ENCODE results near the gene NT5C2. TPM values are rescaled to one million over a fixed set of nuclear protein-coding genes. Genes with fewer than 3 reads are reported as not detected.
"Not testable (repeated sequence)": the region's sequence is repeated elsewhere in the genome, so short reads cannot be mapped to it uniquely, and the experiment has no call there.

The NT5C2 gene
- total RNA-seq, 2 donors from 2014 or later = 49.3 to 55.9 TPM

DNA sequence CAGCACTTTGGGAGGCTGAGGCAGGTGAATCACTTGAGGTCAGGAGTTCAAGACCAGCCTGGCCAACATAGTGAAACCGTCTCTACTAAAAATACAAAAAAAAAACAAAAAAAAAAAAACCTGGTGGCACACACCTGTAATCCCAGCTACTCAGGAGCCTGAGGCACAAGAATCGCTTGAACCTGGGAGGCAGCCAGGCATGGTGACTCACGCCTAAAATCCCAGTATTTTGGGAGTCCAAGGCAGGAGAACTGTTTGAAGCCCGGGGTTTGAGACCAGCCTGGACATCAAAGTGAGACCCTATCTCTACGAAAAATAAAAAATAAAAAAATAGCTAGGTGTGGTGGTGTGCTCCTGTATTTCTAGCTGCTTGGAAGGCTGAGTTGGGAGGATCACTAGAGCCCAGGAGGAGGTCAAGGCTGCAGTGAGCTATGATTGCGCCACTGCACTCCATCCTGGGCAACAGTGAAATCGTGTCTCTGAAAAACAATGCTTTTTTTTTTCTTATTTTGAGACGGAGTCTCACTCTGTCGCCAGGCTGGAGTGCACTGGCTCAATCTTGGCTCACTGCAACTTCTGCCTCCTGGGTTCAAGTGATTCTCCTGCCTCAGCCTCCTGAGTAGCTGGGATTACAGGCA lies 29.2 kb downstream of the NT5C2 start:
- H3K27me3 Mint-ChIP-seq; H3K4me1 Mint-ChIP-seq; H3K4me3 Mint-ChIP-seq; ATAC-seq (replicated peaks); H3K27ac Mint-ChIP-seq; H3K9me3 Mint-ChIP-seq: not testable (repeated sequence)
- peaks cover 67% of the 10 kb centered on the region for H3K36me3 Mint-ChIP-seq (ENCODE audit: low read depth)

DNA sequence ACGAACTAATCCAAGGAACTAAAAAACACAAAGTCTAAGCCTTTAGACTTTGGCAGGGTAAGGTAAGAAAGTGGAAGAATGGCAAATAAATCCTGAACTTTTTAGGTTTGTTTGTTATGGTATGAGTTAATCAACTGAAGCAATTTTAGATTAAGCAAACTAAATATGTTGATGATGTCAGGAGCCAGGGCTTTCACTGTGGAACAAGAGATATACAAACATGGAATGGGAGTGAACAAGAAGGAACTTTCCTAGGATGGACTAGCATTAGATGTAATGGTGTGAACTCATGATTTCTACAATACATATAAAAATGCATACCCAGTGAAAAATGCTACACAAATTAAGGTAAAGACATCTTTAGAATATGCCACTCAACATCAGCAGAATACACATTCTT lies 35.8 kb downstream of the NT5C2 start:
- H3K27me3 Mint-ChIP-seq = no peaks in the 10 kb centered on the region
- no peak overlapping the region for H3K4me3 Mint-ChIP-seq
- H3K27ac Mint-ChIP-seq = no peak overlapping the region
- no peak for ATAC-seq (replicated peaks)
- H3K9me3 Mint-ChIP-seq = no peaks in the 10 kb centered on the region
- H3K4me1 Mint-ChIP-seq = peaks cover 8% of the 10 kb centered on the region
- H3K36me3 Mint-ChIP-seq (ENCODE audit: low read depth) = peaks cover 55% of the 10 kb centered on the region

DNA sequence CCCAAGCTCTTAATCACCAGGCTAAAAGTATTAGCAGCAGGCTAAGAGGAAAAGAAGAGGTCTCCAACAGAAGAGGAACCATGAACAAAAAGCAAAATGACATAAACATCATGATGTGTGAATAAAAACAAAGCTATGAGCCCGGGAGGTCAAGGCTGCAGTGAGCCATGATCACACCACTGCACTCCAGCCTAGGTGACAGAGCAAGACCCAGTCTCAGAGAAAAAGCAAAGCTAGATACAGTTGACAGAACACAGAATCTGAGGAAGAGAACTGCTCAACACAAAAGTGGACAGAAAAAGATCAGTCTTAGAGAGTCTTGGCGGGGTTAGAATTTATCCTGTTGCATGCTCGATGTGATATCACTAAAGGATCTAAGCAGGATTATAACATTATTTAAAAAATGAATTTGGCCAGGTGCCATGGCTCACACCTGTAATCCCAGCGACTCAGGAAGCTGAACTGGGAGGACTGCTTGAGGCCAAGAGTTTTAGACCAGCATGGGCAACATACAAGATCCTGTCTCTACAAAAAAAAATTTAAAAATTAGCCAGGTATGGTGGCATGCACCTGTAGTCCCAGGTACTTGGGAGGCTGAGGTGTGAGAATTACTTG lies 37.5 kb downstream of the NT5C2 start:
- Mint-ChIP-seq H3K36me3 (ENCODE audit: low read depth) (peaks cover 49% of the 10 kb centered on the region), H3K9me3 (no peaks in the 10 kb centered on the region)
- no peak for ATAC-seq (replicated peaks)

DNA sequence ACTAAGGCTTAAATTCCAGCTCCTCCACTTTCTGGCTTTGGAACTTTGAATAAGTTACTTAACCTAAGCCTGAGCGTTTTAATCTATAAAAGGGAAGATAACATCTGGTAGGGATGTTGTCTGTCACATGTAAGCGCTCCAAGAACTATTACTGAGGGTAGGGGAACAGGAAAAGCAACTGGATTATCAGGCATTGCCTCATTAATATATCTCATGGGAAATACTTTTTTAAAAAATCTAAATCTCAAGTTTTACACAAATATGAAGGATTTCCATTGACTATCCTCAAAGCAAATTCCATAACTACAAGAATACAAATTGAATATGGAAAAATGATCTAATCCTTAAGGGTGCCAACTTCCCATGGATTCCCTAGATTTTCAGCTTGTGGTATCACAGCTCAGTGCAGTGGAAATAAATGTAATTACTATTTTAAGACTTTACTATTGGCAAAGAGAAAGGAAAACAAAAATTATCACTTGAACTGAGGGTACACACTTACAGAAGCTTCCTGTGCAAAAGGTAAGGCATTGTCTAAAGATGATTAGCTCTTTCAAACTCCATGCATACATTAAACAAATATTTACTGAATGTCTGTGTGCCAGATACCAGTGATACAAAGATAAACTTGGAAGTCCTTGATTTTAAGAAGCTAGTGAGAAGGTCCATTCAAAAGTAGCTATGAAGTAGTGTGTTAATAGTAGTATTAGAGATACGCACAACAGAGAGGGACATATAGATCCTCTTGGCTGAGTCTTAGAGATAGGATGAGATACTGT lies 38.4 kb downstream of the NT5C2 start:
- no peaks in the 10 kb centered on the region for H3K27me3 Mint-ChIP-seq
- no peaks in the 10 kb centered on the region for H3K9me3 Mint-ChIP-seq
- H3K36me3 Mint-ChIP-seq (ENCODE audit: low read depth) = peaks cover 40% of the 10 kb centered on the region
- ATAC-seq (replicated peaks) = no peak
- H3K4me1 Mint-ChIP-seq = peaks cover 4% of the 10 kb centered on the region
- no peak overlapping the region for H3K27ac Mint-ChIP-seq
- no peak overlapping the region for H3K4me3 Mint-ChIP-seq

More for the DNA sequence above, 37.5 kb downstream of the NT5C2 start:
- H3K4me3 Mint-ChIP-seq = no peak overlapping the region
- peaks cover 8% of the 10 kb centered on the region for H3K4me1 Mint-ChIP-seq
- no peak overlapping the region for H3K27ac Mint-ChIP-seq
- H3K27me3 Mint-ChIP-seq = no peaks in the 10 kb centered on the region

DNA sequence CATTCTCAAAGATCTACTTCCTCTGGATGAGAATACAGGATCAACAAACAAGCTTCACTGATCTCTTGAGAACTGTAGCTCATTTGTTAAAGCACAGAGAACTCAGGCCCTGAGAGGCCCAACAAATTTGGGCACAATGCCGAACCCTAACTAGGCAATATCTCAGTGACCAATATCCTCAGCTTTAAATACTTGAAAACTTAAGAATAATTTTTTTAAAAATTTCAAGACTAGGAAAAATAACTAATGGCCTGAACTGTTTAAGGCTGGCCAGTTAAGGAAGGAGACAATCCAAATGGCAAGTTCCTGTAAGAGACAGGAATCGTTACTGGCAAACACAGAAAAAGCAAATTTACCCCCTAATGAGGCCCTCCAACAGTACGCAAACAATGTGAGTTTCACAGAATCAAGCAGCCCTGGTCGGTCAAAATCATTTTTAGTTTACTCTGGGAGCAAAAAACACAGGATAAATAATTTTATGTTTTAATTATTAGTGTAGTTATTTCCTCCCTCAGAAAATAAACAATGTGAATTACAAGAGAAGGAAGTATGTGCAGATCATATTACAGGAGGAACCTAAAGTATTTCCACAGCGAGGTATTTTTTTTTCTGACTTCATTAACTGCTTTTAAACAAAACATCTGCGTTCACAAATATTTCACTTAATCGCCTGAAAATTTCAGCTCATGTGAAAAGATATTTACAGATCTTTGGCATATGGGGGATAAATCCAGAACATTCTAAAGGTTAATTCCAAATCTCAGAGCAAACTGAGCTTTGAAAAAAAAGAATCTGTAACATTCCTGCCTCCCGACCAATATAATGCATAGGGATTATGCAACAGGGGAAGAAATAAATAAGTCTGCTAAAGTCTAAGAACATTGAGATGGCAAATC lies 39.5 kb downstream of the NT5C2 start:
- Mint-ChIP-seq H3K4me3 (no peak overlapping the region), H3K36me3 (ENCODE audit: low read depth) (peaks cover 38% of the 10 kb centered on the region), H3K27me3 (no peaks in the 10 kb centered on the region), H3K4me1 (peaks cover 4% of the 10 kb centered on the region), H3K9me3 (no peaks in the 10 kb centered on the region), H3K27ac (no peak overlapping the region)
- no peak for ATAC-seq (replicated peaks)

DNA sequence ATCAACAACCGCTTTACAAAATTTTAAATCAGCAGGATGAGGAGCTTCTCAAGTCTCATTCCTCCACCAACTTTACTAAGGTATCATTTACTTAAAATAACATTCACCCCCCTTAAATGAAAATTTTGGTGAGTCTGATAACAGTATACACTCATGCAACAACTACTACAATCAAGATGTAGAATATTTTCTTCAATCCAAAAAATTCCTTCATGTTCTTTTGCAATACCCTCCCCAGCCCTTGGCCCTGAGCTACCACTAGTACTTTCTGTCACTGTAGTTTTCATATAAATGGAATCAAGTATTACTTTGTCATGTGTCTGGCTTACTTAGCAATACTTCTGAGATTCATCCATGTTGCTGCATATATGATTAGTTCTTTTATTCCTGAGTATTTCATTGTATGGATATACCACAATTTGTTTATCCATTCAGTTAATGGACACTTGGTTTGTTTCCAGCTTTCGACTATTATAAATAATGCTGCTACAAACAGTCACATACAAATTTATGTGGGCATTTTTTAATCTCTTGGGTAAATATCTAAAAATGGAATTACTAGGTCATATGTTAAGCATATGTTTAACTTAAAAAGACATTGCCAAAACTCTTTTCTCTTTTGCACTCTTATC lies 43.0 kb downstream of the NT5C2 start:
- Mint-ChIP-seq H3K27me3 (no peaks in the 10 kb centered on the region), H3K36me3 (ENCODE audit: low read depth) (peaks cover 33% of the 10 kb centered on the region), H3K4me3 (no peak overlapping the region), H3K4me1 (no peaks in the 10 kb centered on the region), H3K27ac (no peak overlapping the region), H3K9me3 (no peaks in the 10 kb centered on the region)
- ATAC-seq (replicated peaks) = no peak

DNA sequence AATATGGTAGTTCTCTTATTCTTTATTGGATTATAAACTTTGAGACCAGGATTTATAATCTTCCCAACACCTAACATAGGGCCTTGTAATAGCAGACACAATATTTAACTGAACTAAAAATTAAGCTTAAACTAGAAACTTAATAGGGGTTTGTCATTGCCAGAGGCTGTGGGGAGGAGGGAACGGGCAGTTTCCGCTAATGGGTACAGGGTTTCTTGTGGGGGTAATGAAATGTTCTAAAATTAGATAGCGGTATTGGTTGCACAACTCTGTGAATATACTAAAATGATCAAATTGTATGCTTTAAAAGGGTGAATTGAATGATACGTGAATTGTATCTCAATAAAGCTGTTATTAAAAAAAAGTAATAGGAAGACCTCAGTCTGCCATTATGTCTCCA lies 45.4 kb downstream of the NT5C2 start:
- Mint-ChIP-seq H3K4me3 (no peak overlapping the region), H3K27me3 (no peaks in the 10 kb centered on the region), H3K9me3 (no peaks in the 10 kb centered on the region), H3K36me3 (ENCODE audit: low read depth) (peaks cover 30% of the 10 kb centered on the region), H3K27ac (no peak overlapping the region), H3K4me1 (no peaks in the 10 kb centered on the region)
- ATAC-seq (replicated peaks) = no peak

DNA sequence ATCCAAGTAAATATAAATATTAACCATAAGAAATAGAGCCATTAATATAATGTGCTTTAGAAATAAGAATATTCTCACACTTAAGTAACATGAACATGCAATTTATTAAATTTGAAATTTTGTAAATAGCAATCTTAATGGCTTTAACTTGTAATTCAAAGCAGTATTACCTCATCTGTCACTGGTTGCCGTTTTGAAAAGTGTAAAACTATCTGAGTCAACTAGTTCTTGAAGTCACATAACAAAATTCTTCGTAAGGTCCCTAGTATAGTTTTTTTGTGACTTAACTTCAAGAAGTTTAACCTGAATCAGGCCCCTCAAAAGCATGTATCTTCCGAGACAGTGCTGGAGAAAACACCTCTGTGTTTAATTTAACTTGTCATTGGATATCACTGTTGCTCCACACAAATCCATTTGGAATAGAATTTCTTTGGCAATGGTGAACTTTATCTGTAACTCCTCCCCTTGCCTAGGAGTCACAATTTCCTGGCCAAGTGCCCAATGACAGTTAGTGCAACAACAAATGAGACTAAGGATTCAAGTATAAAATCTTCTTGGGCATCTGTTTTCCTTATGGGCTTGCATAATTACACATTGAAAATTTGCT lies 47.1 kb downstream of the NT5C2 start:
- Mint-ChIP-seq H3K27ac (no peak overlapping the region), H3K9me3 (no peaks in the 10 kb centered on the region), H3K36me3 (ENCODE audit: low read depth) (peaks cover 42% of the 10 kb centered on the region), H3K27me3 (no peaks in the 10 kb centered on the region), H3K4me1 (no peaks in the 10 kb centered on the region), H3K4me3 (no peak overlapping the region)
- no peak for ATAC-seq (replicated peaks)

DNA sequence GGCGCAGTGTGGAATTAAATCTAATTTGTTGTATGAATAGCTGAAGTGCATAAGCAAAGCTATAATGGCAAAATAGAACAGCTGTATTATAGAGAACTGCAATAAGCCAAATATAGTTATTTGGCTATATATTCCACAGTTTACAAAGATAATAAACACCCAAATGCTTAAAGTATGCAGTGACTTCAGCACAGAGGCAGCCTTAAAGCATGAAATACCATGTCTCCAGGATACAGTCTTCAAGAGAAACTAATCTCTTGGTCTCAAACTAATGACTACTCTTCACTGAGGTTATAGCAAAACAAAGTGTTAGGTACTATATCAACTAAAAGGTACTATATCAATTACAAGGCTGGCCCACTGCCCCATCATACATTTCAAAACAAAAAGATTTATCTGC lies 48.0 kb downstream of the NT5C2 start:
- H3K27me3 Mint-ChIP-seq = no peaks in the 10 kb centered on the region
- H3K4me1 Mint-ChIP-seq = no peaks in the 10 kb centered on the region
- no peak overlapping the region for H3K4me3 Mint-ChIP-seq
- no peak overlapping the region for H3K27ac Mint-ChIP-seq
- H3K9me3 Mint-ChIP-seq = no peaks in the 10 kb centered on the region
- peaks cover 51% of the 10 kb centered on the region for H3K36me3 Mint-ChIP-seq (ENCODE audit: low read depth)
- ATAC-seq (replicated peaks) = no peak

DNA sequence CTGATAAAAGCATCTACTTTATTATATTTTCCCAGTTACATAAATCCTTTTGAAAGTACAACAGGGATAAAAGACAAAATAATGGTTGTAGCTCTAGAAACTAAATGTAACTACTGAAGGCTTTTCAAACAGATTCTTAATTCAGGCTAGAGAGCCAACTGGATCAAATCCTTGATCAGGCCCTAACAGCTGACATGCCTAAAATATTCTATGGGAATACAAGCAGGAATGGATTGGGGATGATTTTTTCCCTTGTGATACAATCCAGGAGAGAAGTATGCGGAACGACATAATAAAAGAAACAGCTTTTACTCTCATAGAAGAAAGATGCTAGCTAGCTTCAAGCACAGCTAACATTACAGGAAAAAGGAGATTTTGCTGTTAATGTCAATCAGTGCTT lies 49.0 kb downstream of the NT5C2 start:
- Mint-ChIP-seq H3K9me3 (no peaks in the 10 kb centered on the region), H3K36me3 (ENCODE audit: low read depth) (peaks cover 57% of the 10 kb centered on the region), H3K4me3 (no peak overlapping the region), H3K27me3 (no peaks in the 10 kb centered on the region), H3K27ac (peak overlapping the region; percentile 26), H3K4me1 (no peaks in the 10 kb centered on the region)
- ATAC-seq (replicated peaks) = no peak

DNA sequence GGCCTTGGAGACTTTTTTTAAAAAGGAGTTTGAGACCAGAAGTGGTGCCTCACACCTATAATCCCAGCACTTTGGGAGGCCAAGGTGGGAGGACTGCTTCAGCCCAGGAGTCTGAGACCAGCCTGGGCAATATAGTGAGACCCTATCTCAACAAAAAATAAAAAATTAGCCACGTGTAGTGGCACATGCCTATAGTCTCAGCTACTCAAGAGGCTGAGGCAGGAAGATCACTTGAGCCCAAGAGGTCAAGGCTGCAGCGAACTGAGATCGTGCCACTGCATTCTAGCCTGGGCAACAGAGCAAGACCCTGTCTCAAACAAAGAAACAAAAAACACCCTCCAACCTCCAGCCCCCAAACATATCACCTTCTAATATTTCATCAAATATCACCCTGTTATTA lies 49.4 kb downstream of the NT5C2 start:
- H3K4me1 Mint-ChIP-seq; H3K27me3 Mint-ChIP-seq; ATAC-seq (replicated peaks); H3K4me3 Mint-ChIP-seq; H3K9me3 Mint-ChIP-seq: not testable (repeated sequence)
- H3K36me3 Mint-ChIP-seq (ENCODE audit: low read depth) = peaks cover 57% of the 10 kb centered on the region
- H3K27ac Mint-ChIP-seq = peak overlapping the region; percentile 26

DNA sequence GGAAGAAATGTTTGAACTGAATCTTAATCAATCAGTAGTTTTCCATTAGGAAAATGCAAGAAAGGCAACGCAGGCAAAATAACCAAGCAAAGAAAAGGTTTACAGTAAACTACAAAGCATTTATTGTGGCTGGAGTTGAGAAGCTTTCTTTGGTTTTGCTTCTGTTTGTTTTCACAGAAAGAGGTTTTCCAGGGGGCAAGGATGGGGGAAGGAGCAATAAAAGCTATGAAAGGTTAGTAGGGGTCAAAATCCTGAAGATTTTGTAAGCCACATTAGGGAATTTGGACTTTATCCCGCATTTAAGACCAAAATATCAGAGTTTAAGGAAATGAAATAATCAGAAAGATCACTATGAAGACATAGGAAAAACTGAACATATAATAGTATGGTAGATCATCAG lies 51.1 kb downstream of the NT5C2 start:
- H3K27me3 Mint-ChIP-seq = no peaks in the 10 kb centered on the region

DNA sequence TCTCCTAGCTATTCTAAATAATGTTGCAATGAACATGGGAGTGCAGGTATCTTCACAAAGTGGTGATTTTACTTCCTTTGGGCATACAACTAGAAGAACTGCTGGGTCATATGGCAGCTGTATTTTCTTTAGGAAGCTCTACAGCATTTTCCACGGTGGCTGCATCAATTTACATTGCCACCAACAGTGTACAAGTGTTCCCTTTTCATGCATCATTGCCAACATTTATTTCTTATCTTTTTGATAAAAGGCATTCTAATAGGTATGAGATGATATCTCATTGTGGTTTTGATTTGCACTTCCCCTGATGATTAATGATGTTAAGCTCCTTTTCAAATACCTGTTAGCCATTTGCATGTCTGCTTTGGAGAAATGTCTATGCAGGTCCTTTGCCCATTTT lies 52.6 kb downstream of the NT5C2 start:
- Mint-ChIP-seq H3K36me3 (ENCODE audit: low read depth) (peaks cover 68% of the 10 kb centered on the region), H3K4me1 (peaks cover 5% of the 10 kb centered on the region), H3K9me3 (no peaks in the 10 kb centered on the region), H3K27me3 (no peaks in the 10 kb centered on the region), H3K27ac (no peak overlapping the region), H3K4me3 (no peak overlapping the region)
- no peak for ATAC-seq (replicated peaks)

More for the DNA sequence above, 51.1 kb downstream of the NT5C2 start:
- H3K9me3 Mint-ChIP-seq = no peaks in the 10 kb centered on the region
- H3K4me1 Mint-ChIP-seq = no peaks in the 10 kb centered on the region
- no peak overlapping the region for H3K27ac Mint-ChIP-seq
- no peak overlapping the region for H3K4me3 Mint-ChIP-seq
- no peak for ATAC-seq (replicated peaks)
- H3K36me3 Mint-ChIP-seq (ENCODE audit: low read depth) = peaks cover 57% of the 10 kb centered on the region

DNA sequence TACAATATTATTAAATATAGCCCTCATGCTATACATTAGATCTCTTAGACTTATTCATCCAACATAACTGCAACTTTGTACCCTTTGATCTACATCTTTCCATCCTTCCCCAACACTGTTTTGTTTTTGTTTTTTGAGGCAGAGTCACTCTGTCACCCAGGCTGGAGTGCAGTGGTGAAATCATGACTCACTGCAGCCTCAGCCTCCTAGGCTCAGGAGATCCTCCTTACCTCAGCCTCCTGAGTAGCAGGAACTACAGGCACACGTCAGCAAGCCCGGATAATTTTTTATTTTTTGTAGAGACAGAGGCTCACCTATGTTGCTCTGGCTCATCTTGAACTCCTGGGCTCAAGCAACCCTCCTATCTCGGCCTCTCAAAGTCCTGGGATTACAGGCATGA lies 53.3 kb downstream of the NT5C2 start:
- peak overlapping the region; percentile 28 for H3K27ac Mint-ChIP-seq
- peak; percentile 52 for ATAC-seq (replicated peaks)
- H3K36me3 Mint-ChIP-seq (ENCODE audit: low read depth) = peaks cover 75% of the 10 kb centered on the region
- H3K9me3 Mint-ChIP-seq = no peaks in the 10 kb centered on the region
- H3K4me3 Mint-ChIP-seq = no peak overlapping the region
- H3K27me3 Mint-ChIP-seq = no peaks in the 10 kb centered on the region
- H3K4me1 Mint-ChIP-seq = peaks cover 11% of the 10 kb centered on the region
